Psoas muscle (tissue), 8 donors: ENCODE measurements around the gene ITSN1. TPM values are rescaled to one million over a fixed set of nuclear protein-coding genes. Genes with fewer than 3 reads are reported as not detected.

ENCODE experiments used
- ATAC-seq, 4 donors: fragments of 200-7000 bp; cut with Tn5 transposase; one replicate each; pipeline ENCODE4 v1.9.1; 2020; ENCODE audit warnings: moderate library complexity in 3 of 4, mild to moderate bottlenecking in 2 of 4
- DNase-seq, 2 donors: peaks; one replicate each; pipeline ENCODE4 v3.0.0-alpha.2; 2020
- H3K27ac ChIP-seq: fragments of 200-600 bp; one replicate; pipeline ENCODE4 v1.8.0; 2022
- H3K27me3 ChIP-seq, 3 donors: fragments of 200-600 bp in 1 of 3; one replicate each; pipeline versions ENCODE4 v1.6.1 to v1.8.0; 2013 to 2022; ENCODE audit warnings: low read length in 2 of 3, mild to moderate bottlenecking in 2 of 3, moderate library complexity in 1 of 3; ENCODE audit not compliant: insufficient read depth in 3 of 3
- H3K36me3 ChIP-seq, 2 donors: fragments of 200-600 bp in 1 of 2; one replicate each; pipeline versions ENCODE4 v1.6.1 to v1.8.0; 2013 to 2022; ENCODE audit warnings: low read depth in 1 of 2, mild to moderate bottlenecking in 1 of 2, moderate library complexity in 1 of 2; ENCODE audit not compliant: insufficient read depth in 1 of 2
- H3K4me1 ChIP-seq: fragments of 200-600 bp; one replicate; pipeline ENCODE4 v1.8.0; 2022
- H3K4me3 ChIP-seq: fragments of 200-600 bp; one replicate; pipeline ENCODE4 v1.8.0; 2022; ENCODE audit warnings: mild to moderate bottlenecking
- H3K9me3 ChIP-seq: fragments of 200-600 bp; one replicate; pipeline ENCODE4 v1.8.0; 2022
- WGBS, 3 donors: extraction: QIAGEN DNeasy Blood & Tissue Kit; methylation state at CpG; one replicate each; pipeline versions ENCODE4 v1.1.6 to v1.1.7; 2013; 5-methylcytosine and 5-hydroxymethylcytosine counted together
- intact Hi-C, 2 donors: fragments of 100-400 bp; cut with DNase I; formaldehyde crosslinking; loops; one replicate each; pipeline versions ENCODE4 v1.11.0 to v1.14.2; 2022
- polyA plus RNA-seq, 3 donors: library from polyadenylated mRNA; stranded (reverse); fragments of 200-250 nt; gene quantifications; one replicate each; pipeline ENCODE4 v1.2.3, GENCODE V29; 2013
- total RNA-seq, 4 donors: library from RNA; stranded (reverse); fragmentation: NEBNext Ultra II Directional in 2 of 4; extraction: Animal tissue kit (Norgen Biotek cat#: 25700) in 2 of 4; gene quantifications; one replicate each; pipeline versions ENCODE4 v1.2.1 to v1.2.4, GENCODE V29; 2021 to 2023
- TF ChIP-seq, protein P1 (sequence below): fragments of 200-600 bp; IDR thresholded peaks from one replicate; pipeline ENCODE4 v1.8.0; 2022; ENCODE audit warnings: antibody characterized with exemption
- donor health status: healthy with polysubstance abuse.
- donor health status: DM: no; HTN: no; CAD: no; lungs with moderate emphysema.
- donor health status: Bipolar disorder and iron deficiency.
- donor health status: healthy.
- donor health status: DM: yes; HTN: yes; CAD: no.
- donor health status: DM: no; HTN: no; CAD: no.
- donor health status: DM: no; HTN: no; CAD: no.
- donor health status: DM: yes; HTN: yes; CAD: no.

Gene ITSN1
- total and polyA plus RNA-seq, 7 donors = 9.3 to 43.8 (median 22.4) TPM

- Histone ChIP-seq H3K4me3 (no peak overlapping the region), H3K27me3 (no peaks in the 10 kb centered on the region), H3K9me3 (no peaks in the 10 kb centered on the region), H3K4me1 (peaks cover 13% of the 10 kb centered on the region), H3K36me3 (peaks cover 32 to 88% of the 10 kb centered on the region in 2 donors), H3K27ac (no peak overlapping the region)
- intact Hi-C loops = loop anchor here in 1 of 2 donors (10.0 kb wide), 2 partner anchors 265 to 705 kb away; partner anchors contain the start of genes CRYZL1, ITSN1 and RCAN1
- WGBS, 3 donors = 74 to 87% (median 80%) methylated on average over 6 of the region's 6 CpGs
- DNase-seq (no peak), ATAC-seq (no peak)
- TF ChIP-seq, protein P1, sequence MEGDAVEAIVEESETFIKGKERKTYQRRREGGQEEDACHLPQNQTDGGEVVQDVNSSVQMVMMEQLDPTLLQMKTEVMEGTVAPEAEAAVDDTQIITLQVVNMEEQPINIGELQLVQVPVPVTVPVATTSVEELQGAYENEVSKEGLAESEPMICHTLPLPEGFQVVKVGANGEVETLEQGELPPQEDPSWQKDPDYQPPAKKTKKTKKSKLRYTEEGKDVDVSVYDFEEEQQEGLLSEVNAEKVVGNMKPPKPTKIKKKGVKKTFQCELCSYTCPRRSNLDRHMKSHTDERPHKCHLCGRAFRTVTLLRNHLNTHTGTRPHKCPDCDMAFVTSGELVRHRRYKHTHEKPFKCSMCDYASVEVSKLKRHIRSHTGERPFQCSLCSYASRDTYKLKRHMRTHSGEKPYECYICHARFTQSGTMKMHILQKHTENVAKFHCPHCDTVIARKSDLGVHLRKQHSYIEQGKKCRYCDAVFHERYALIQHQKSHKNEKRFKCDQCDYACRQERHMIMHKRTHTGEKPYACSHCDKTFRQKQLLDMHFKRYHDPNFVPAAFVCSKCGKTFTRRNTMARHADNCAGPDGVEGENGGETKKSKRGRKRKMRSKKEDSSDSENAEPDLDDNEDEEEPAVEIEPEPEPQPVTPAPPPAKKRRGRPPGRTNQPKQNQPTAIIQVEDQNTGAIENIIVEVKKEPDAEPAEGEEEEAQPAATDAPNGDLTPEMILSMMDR = no peak
These were observed 267.5 kb downstream of the ITSN1 start for GRCh38 chr21:33909756-33910155.

GRCh38 chr21:33914188-33914587, 271.9 kb downstream of the ITSN1 start:
- no peak for DNase-seq
- TF ChIP-seq, protein P1 = no peak
- ATAC-seq = no peak
- H3K27ac ChIP-seq = no peak overlapping the region
- no peaks in the 10 kb centered on the region for H3K27me3 ChIP-seq
- H3K4me1 ChIP-seq = peaks cover 20% of the 10 kb centered on the region
- peaks cover 8 to 44% of the 10 kb centered on the region in 2 donors for H3K36me3 ChIP-seq
- intact Hi-C loops = loop anchor here in 1 of 2 donors (10.0 kb wide), 1 partner anchor 701 kb away; the partner anchor contains the start of gene RCAN1
- H3K9me3 ChIP-seq = no peaks in the 10 kb centered on the region
- WGBS, 3 donors = 92 to 97% (median 95%) methylated on average over 5 of the region's 5 CpGs
- peak overlapping the region; percentile 99 for H3K4me3 ChIP-seq

GRCh38 chr21:33915368-33916199, 273.3 kb downstream of the ITSN1 start, which contains the start of gene ATP5PO:
Gene ATP5PO, minus strand, starts transcription at chr21:33915804. Its CDS starts 41 bp downstream, at chr21:33915763.
- TF ChIP-seq, protein P1 = no peak
- H3K27me3 ChIP-seq = no peaks in the 10 kb centered on the region
- peaks cover 4 to 30% of the 10 kb centered on the region in 2 donors for H3K36me3 ChIP-seq
- H3K9me3 ChIP-seq = no peaks in the 10 kb centered on the region
- H3K4me3 ChIP-seq = peak within 1 kb of the TSS; percentile 99
- DNase-seq (peak; percentile 98 to 99), ATAC-seq (peak; percentile 99 to 100 (median 100))
- H3K27ac ChIP-seq = peak within 1 kb of the TSS; percentile 89
- peaks cover 20% of the 10 kb centered on the region for H3K4me1 ChIP-seq
- WGBS, 3 donors = 0 to 1% (median 1%) methylated on average over 44 to 45 of the region's 45 CpGs
- intact Hi-C loops = loop anchor here in 1 of 2 donors (5.0 to 10.0 kb wide), 2 partner anchors 432 to 699 kb away; partner anchors contain the start of gene RCAN1

DNA sequence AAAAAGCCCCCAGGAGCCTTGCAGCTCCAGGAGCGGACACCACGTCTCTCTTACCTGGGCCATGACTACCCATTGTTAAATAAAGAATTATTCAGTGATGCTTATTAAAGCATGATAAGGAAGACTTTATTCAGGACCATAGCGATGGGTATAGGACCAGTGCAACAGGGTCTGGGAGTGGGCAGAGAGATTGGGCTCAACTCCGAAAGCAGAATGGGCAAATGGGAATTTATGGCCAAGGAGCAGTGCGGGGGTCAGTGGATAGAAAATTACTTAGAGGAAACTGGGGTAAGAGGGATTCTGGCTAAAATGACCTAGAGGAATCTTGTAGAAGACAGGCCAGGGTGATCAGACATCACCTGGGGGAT, 273.9 kb downstream of the ITSN1 start:
- Histone ChIP-seq H3K27me3 (no peaks in the 10 kb centered on the region), H3K9me3 (no peaks in the 10 kb centered on the region), H3K36me3 (peaks cover 2 to 24% of the 10 kb centered on the region in 2 donors), H3K4me3 (peak overlapping the region; percentile 99), H3K27ac (peak overlapping the region; percentile 89), H3K4me1 (peaks cover 20% of the 10 kb centered on the region)
- intact Hi-C loops = loop anchor here in 1 of 2 donors (5.0 to 10.0 kb wide), 2 partner anchors 431 to 699 kb away; partner anchors contain the start of gene RCAN1
- 47 to 54% (median 52%) methylated on average over 5 of the region's 5 CpGs for WGBS, 3 donors
- ATAC-seq (peak in 2 of 4 donors; percentile 6 to 8), DNase-seq (no peak)
- TF ChIP-seq, protein P1 = no peak
